Type B pancreatic cell (in vitro differentiated cells): Measurements from ENCODE around the gene OTUD3. TPM values are rescaled to one million over a fixed set of nuclear protein-coding genes. Genes with fewer than 3 reads are reported as not detected.

ENCODE experiments used
- DNase-seq: peaks from one replicate; pipeline ENCODE4 v3.0.0; 2021; ENCODE audit warnings: mixed read lengths; ENCODE audit not compliant: unreplicated experiment; ENCODE audit errors: extremely low spot score
- H3K27ac Mint-ChIP-seq: 2 replicates; pipeline ENCODE4 v1.8.0; 2021; ENCODE audit warnings: mild to moderate bottlenecking, mixed read lengths
- H3K27me3 Mint-ChIP-seq: 2 replicates; pipeline ENCODE4 v1.8.0; 2021; ENCODE audit warnings: mixed read lengths
- H3K36me3 Mint-ChIP-seq: 2 replicates; pipeline ENCODE4 v1.8.0; 2021; ENCODE audit warnings: mixed read lengths
- H3K4me1 Mint-ChIP-seq: one replicate; pipeline ENCODE4 v1.8.0; 2021; ENCODE audit warnings: mixed read lengths; ENCODE audit not compliant: unreplicated experiment
- H3K4me3 Mint-ChIP-seq: 2 replicates; pipeline ENCODE4 v1.8.0; 2021; ENCODE audit warnings: mild to moderate bottlenecking, mixed read lengths
- H3K9me3 Mint-ChIP-seq: 2 replicates; pipeline ENCODE4 v1.8.0; 2021; ENCODE audit warnings: mixed read lengths
- CTCF ChIP-seq: fragments of 200-600 bp; sonication (generic); conservative IDR thresholded peaks from 2 replicates; pipeline ENCODE4 v1.5.0; 2021; ENCODE audit warnings: antibody characterized with exemption, mild to moderate bottlenecking
- total RNA-seq: library from RNA; stranded (reverse); gene quantifications from 2 replicates; pipeline ENCODE4 v1.2.1, GENCODE V29; 2021; ENCODE audit warnings: low replicate concordance

OTUD3 gene
- total RNA-seq, 1 donor from 2014 or later = 23.1 TPM

- no peak overlapping the region for H3K27ac Mint-ChIP-seq
- peaks cover 3% of the 10 kb centered on the region for H3K27me3 Mint-ChIP-seq
- peaks cover 12% of the 10 kb centered on the region for H3K4me1 Mint-ChIP-seq
- no peaks in the 10 kb centered on the region for H3K9me3 Mint-ChIP-seq
- no peak overlapping the region for H3K4me3 Mint-ChIP-seq
- DNase-seq = no peak
- no peaks in the 10 kb centered on the region for H3K36me3 Mint-ChIP-seq
- TF ChIP-seq CTCF = no peak
These were observed 39.1 kb downstream of the OTUD3 start for GRCh38 chr1:19921310-19921709.

DNA sequence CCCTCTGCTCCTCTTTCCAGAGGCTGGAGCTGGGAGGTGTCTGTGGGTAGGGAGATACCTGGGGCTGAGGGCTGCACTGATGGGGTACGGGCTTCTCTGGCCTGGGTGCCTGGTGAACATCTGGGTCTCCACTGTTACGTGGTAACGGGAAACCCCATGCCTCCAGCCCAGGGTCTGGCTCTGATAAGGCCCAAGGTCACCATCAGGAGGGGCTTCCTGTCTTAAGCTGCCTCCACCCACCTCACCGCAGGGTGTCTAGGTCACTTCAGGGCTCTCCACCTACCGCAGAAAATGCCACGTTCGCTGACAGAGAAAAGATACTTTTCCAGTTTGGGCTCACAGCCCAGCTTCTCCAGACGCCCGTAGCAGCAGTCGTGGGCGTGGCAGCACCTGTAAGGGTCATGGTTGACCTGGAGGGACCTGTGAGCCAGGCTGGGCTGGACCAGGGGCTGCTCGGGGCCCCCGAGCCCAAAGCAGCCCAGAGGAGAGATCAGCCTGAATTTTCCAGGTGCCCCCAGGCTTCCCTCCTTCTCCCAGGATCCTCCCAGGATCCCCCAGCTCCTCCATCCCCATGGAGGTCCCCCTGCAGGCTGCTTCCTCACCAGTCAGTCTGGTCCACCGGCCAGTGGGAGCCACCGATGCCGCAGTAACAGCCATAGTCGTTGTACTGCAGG is 40.0 kb downstream of the OTUD3 start:
- Mint-ChIP-seq H3K27ac (no peak overlapping the region), H3K4me1 (peaks cover 18% of the 10 kb centered on the region), H3K4me3 (no peak overlapping the region), H3K9me3 (no peaks in the 10 kb centered on the region), H3K27me3 (peaks cover 3% of the 10 kb centered on the region), H3K36me3 (no peaks in the 10 kb centered on the region)
- no peak for DNase-seq
- no peak for TF ChIP-seq CTCF

DNA sequence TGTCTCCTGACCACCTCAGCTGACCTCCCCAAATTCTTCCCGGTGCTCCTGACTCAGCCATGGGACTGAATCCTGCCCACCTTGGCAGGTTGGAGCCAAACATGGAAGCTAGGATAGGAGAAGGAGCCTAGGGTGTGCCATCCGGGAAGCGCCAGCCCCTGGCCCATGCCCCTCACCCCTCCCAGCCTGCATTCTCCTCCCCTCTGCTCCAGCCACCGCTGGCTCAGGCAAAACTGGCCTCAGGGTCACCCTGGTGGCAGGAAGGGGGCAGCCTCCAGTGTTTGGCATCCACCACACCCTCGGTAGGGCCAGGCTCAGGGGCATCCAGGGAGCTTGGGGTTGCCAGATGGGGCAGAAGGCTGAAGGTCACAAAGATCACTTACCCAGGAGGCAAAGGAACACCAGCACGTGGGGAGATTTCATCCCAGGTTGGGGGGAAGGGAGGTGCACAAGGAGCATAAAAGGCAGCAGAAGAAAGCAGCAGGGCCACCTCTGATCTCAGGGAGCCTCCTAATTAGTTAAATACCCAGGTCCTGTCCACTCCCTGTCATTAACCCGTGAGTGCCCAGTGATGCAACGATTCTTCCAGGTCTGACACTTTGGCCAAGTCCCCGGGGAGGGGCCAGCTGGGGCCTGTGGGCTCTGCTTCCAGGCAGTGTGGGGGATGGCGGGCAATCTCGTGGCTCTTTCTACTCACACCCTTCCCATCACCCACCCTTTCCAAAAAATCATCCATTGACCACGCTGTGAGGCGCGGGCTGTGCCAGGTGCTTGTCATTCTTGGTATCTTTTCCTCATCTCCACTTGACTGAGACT is 41.1 kb downstream of the OTUD3 start, which contains the start of gene PLA2G2E:
Gene PLA2G2E, minus strand, starts transcription at position 481 of the 816 bp plus-strand sequence. Its CDS starts 58 bp downstream, at position 423.
- H3K36me3 Mint-ChIP-seq = no peaks in the 10 kb centered on the region
- no peaks in the 10 kb centered on the region for H3K9me3 Mint-ChIP-seq
- no peak within 1 kb of the TSS for H3K27ac Mint-ChIP-seq
- no peak within 1 kb of the TSS for H3K4me3 Mint-ChIP-seq
- H3K27me3 Mint-ChIP-seq = no peaks in the 10 kb centered on the region
- TF ChIP-seq CTCF = no peak
- no peak for DNase-seq
- H3K4me1 Mint-ChIP-seq = peaks cover 12% of the 10 kb centered on the region

DNA sequence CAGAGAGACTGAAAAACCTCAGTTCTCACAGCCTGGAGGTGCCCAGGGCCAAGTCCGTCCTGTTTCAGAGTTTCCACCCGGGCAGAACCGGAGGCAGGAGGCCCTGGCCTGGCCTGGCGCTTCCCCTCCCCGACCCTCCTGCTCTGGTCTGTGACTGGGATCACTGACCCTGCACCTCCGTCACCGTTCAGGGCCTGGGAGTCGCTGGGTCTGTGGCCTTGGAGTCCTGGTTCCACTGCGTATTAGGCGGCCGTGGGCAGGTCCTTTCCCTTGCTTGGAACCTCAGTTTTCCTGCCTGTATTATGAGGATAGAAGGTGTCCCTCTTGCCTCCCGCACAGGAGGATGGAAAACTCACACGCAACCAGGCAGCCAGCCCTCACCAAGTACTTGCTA is 41.8 kb downstream of the OTUD3 start:
- Mint-ChIP-seq H3K4me3 (no peak overlapping the region), H3K36me3 (no peaks in the 10 kb centered on the region), H3K9me3 (no peaks in the 10 kb centered on the region), H3K27ac (no peak overlapping the region), H3K4me1 (peaks cover 12% of the 10 kb centered on the region), H3K27me3 (no peaks in the 10 kb centered on the region)
- DNase-seq = no peak
- TF ChIP-seq CTCF = no peak

GRCh38 chr1:19925342-19926070 is 43.3 kb downstream of the OTUD3 start:
- peaks cover 4% of the 10 kb centered on the region for H3K9me3 Mint-ChIP-seq
- H3K4me3 Mint-ChIP-seq = no peak overlapping the region
- no peak for DNase-seq
- peaks cover 12% of the 10 kb centered on the region for H3K4me1 Mint-ChIP-seq
- no peaks in the 10 kb centered on the region for H3K36me3 Mint-ChIP-seq
- TF ChIP-seq CTCF = no peak
- H3K27ac Mint-ChIP-seq = no peak overlapping the region
- no peaks in the 10 kb centered on the region for H3K27me3 Mint-ChIP-seq
